Adipocyte (in vitro differentiated cells): ENCODE results near the gene HOXB9.
A peak's percentile ranks its signal among the peaks of the same experiment; 100 is the strongest.

Source experiments
- DNase-seq: peaks from one replicate; pipeline ENCODE4 v3.0.0-alpha.2; 2015; ENCODE audit warnings: low read depth
- H3K27me3 ChIP-seq: replicated peaks from 2 replicates; pipeline ENCODE4 v1.7.0; 2013; ENCODE audit warnings: mild to moderate bottlenecking, low read length, moderate library complexity; ENCODE audit not compliant: control insufficient read depth, insufficient read depth
- H3K36me3 ChIP-seq: 2 replicates; pipeline ENCODE4 v1.7.0; 2013; ENCODE audit warnings: low read length, mild to moderate bottlenecking, moderate library complexity; ENCODE audit not compliant: control insufficient read depth, insufficient read depth, severe bottlenecking
- H3K4me1 ChIP-seq: 2 replicates; pipeline ENCODE4 v1.7.0; 2013; ENCODE audit warnings: mild to moderate bottlenecking, low read length, moderate library complexity; ENCODE audit not compliant: control insufficient read depth, insufficient read depth
- H3K4me3 ChIP-seq: 2 replicates; pipeline ENCODE4 v1.7.0; 2013; ENCODE audit warnings: mild to moderate bottlenecking, low read length, moderate library complexity
- H3K9ac ChIP-seq: 2 replicates; pipeline ENCODE4 v1.7.0; 2013; ENCODE audit warnings: mild to moderate bottlenecking, low read length, moderate library complexity
- H3K9me3 ChIP-seq: 2 replicates; pipeline ENCODE4 v1.7.0; 2013; ENCODE audit warnings: mild to moderate bottlenecking, low read length, moderate library complexity; ENCODE audit not compliant: control insufficient read depth

Gene HOXB9

DNA sequence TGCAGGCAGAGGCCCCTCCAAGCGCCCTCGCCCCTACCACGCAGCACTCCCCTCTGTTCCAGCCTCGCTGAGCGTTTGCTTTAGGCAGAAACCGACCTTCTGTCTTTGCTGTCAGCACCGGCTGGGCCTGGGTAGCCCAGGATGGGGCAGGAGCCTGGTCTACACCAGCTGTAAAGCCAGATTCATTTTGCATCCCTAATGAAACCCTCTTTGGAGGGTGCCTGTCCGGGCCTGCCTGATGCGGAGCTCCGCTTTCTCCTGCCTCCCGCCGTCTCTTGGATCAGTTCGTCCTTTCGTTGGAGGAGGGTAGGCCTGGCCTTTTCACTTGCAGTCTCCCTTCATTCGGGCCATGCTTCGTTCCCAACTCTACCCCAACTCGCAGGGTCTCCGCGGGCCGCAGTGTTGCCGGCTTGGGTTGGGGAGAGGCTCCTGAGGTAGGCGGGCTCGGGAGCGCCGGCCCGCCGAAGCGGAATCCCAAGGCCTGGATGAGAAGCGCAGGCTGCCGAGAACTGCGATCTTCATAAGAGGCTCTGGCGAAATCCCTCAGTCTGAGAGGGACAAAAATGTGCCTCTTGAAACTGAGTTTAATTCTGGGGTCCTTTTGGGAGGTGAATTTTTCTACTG, 6.2 kb downstream of the HOXB9 start:
- Histone ChIP-seq H3K36me3 (no peaks in the 10 kb centered on the region), H3K9me3 (no peaks in the 10 kb centered on the region), H3K9ac (no peak overlapping the region), H3K4me3 (no peak overlapping the region), H3K27me3 (peaks cover 85% of the 10 kb centered on the region), H3K4me1 (peaks cover 9% of the 10 kb centered on the region)
- DNase-seq: no peak

DNA sequence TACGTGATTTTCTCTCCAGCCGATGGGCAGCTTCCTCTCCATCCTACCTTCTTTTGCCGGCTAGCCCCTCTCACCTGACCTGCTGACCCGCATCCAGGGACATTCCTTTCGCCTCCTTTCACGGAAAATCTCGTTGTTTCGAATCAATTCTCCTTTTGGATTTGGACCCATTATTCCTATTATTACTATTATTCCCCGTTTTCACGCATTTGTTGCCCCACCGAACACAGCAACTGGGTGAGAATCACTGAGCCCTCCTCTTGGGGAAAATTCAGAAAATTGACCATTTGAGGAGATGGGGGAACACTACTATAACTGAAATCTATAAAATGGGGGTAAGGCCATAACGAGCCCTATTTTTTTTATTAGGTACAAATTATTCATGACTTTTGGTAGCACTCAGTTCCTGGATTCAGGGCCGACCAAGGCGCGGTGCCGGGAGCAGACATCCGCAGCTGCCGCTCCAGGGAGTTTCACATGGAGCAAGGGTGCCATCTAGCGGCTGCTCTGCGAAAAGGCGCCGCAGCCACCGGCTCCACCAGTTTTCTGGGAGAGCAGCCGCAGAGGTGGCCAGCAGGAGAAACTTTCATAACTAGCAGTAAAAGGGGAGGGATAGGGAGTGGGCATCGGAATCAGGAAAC, 7.8 kb downstream of the HOXB9 start:
- DNase-seq: peak; percentile 92
- Histone ChIP-seq H3K4me3 (peak overlapping the region; percentile 80), H3K27me3 (peaks cover 70% of the 10 kb centered on the region), H3K36me3 (no peaks in the 10 kb centered on the region), H3K9ac (no peak overlapping the region), H3K9me3 (no peaks in the 10 kb centered on the region), H3K4me1 (peaks cover 9% of the 10 kb centered on the region)

DNA sequence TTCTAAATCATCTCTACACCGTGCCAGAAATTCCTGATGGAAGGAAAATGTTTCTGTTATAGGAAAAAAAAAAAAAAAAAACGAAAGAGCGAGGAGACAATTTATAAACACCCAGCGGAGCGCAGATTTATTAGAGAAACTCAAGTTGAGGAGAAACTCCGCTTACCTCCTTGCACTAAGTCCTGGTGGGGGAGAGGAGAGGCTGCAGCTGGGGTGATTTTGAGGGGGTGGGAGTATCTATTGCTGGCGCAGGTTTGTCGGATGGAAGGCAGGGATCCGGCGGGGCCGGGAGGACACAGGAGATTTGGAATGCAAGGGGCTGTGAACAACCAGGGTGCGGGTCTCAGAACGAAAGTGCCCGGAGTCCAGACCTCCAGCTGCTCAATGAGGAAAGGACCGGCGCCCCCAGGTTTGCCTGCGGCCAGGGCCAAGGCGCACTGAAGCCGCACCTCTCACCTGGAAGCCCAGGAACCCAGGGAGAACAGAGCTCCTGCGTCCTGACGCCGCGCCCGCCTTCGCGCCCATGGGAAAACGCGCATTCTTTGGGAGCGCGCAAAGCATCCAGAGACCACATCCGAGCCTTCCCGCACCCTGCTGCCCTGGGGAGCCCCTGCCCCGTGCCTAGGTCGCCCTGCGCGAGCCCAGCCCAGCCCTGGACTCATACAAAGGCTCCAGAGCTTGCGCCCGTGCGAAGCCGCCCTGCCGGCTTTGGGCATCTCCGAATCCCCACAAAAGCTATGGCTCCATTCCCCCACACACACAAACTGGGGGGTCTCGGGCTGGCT, 8.5 kb downstream of the HOXB9 start:
- Histone ChIP-seq H3K27me3 (peaks cover 63% of the 10 kb centered on the region), H3K9me3 (no peaks in the 10 kb centered on the region), H3K36me3 (no peaks in the 10 kb centered on the region), H3K4me3 (peak overlapping the region; percentile 51), H3K9ac (no peak overlapping the region), H3K4me1 (peaks cover 9% of the 10 kb centered on the region)
- no peak for DNase-seq

DNA sequence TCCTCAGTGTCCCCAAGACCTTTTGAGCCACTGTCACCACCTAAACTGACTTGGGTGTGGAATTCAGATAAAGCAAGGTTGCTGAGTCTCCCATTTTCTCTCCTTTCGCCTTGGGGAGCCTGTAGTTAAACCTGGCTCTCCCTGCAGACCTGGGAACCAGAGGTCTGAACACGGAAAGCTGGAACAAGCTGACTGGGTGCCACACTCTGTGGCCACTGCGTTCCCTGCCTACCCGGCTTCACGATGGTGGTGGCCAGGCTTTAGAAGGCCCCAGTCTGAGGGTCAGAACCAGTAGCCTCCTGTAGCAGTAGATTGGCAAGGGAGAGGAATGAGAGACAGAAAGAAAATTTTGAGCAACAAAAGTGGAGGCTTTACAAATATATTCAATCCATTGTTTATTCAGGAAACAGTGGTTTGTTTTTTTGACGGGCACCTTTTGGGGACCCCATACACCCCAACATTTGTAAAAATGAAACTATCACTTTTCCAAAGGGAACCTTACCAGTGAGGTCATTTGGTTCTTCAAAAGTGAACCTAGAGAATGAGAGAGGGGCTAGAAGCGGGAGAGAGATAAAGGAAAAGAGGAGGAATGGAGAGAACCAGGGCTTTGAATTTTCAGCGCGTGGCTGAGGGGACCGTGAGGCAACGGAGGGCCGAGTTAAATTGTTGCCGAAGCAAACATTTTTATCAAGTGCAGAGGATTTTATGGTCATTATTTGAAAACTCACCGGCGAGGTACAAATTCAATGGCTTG, 9.3 kb downstream of the HOXB9 start:
- H3K4me3 ChIP-seq: no peak overlapping the region
- no peaks in the 10 kb centered on the region for H3K36me3 ChIP-seq
- DNase-seq: no peak
- no peaks in the 10 kb centered on the region for H3K9me3 ChIP-seq
- H3K9ac ChIP-seq: no peak overlapping the region
- H3K27me3 ChIP-seq: peaks cover 55% of the 10 kb centered on the region
- H3K4me1 ChIP-seq: peaks cover 9% of the 10 kb centered on the region

DNA sequence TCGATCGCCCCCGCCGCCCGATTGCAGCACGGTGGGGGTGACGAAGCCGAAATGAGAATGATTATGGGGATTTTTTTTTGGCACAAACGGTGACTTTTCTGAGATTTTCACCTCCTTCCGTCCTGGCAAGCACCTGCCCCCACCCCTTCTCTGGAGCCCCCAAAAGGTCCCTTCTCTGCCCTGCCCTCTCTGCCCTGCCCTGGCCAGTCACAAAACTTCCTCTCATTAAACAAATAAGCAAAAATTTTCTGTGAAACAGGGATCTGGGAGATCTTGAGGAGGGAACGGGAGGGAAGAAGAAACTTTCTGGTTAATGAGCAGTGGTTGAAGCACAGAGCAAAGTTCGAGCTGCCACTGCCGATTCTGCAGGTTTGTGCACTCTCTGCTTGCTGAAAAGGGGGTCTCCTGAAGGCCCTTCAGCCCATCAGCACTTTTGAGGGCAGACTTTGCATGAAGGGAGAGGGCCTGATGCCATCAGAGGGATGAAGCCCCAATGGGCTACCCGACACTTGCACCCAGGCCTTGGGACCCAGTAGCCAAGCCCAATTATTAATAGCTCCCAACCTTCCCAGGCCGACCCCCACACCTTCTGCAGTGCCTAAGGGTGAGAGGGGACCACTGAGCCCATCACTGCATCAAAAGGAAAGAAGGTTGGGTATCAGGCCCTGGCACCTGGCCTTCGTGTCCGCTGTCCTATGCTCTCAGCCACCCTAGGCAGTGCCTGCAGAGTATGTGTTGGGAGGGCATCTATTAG, 10.0 kb downstream of the HOXB9 start:
- Histone ChIP-seq H3K9me3 (no peaks in the 10 kb centered on the region), H3K4me3 (no peak overlapping the region), H3K36me3 (no peaks in the 10 kb centered on the region), H3K9ac (no peak overlapping the region), H3K27me3 (peaks cover 47% of the 10 kb centered on the region), H3K4me1 (peaks cover 12% of the 10 kb centered on the region)
- no peak for DNase-seq

DNA sequence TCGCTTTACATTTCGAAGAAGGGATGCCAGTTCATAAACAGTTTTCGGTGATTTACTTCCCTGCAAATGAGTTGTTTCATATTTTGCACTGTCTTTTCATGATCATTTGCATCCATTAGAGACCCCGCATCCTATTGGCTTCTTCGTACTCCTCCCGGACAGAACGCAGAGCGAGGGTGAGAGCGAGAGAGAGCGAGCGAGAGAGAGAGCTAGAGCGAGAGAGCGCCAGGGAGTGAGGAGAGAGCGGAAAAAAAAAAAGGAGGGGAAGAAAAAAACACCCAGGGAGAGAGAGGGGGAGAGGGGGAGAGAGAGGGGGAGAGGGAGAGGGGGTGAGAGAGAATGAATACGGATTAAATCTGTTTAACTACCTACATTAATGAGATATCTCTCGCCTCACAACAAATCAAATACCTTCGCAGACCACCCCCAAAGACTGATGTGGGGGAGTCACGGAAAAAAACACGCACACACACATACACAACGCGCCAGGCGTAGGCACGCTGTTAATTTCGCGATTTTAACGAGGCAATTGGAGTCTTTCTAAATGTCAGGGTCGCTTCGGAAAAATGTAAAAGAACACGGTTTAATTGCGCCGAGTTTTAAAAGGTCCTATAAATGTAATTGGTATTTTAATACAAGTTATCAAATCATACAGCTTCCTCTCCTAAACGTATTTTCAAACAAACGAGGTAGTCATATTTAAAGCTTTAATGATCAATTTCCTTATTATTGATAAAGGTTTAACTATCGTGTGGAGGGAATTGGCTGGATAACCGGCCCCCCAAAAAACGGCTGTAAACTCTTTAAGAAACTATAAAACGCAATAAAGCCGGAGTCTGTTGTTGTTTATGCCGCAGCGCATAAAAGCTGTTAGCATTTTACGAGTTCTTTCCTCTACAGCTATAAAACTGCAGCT, 10.9 kb downstream of the HOXB9 start, which contains the start of gene HOXB8:
Gene HOXB8, minus strand, starts transcription at position 246 of the 916 bp plus-strand sequence. CDS start 588 bp downstream, outside the sequence.
- H3K4me3 ChIP-seq: peak within 1 kb of the TSS; percentile 75
- no peak for DNase-seq
- no peaks in the 10 kb centered on the region for H3K9me3 ChIP-seq
- H3K9ac ChIP-seq: peak within 1 kb of the TSS; percentile 85
- peaks cover 40% of the 10 kb centered on the region for H3K27me3 ChIP-seq
- H3K36me3 ChIP-seq: no peaks in the 10 kb centered on the region
- peaks cover 12% of the 10 kb centered on the region for H3K4me1 ChIP-seq

DNA sequence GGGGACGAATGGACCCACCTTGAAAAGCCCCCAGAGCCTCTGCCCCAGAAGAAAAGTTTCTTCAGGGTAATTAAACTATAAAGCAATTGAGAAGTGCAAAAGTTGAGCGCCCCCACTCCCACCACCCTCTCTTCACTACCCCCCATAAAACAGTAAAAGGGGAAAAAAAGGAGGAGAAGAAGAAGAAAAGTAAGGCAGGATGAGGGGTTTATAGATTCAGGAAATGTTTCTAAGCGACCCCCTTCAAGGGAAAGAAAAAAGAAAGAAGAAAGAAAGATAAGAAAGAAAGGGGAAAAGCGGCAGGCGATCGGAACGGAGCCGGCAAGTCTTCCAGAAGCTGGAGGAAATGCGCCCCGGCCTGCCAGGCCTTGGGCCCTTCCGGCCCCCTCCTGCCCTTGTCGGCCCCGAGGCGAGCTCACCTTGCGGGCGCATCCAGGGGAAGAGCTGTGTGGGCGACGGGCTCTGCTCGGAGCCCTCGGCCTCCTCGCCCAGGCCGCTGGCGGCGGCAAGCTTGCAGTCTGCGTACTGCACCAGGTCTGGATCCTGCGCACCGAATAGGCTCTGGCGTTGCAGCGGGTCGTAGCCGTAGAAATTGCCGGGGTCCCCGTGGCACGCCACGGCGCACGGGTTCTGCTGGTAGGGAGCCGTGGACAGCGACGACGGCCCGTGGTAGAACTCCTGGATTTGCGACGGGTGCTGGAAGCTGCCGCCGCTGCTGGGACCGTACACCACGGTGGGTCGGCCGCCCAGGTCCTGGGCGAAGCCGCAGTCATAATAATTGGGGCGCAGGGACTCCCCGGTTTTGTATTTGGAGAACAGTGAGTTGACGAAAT, 12.1 kb downstream of the HOXB9 start:
- Histone ChIP-seq H3K27me3 (peaks cover 30% of the 10 kb centered on the region), H3K9me3 (no peaks in the 10 kb centered on the region), H3K9ac (peak overlapping the region; percentile 85), H3K4me1 (peaks cover 22% of the 10 kb centered on the region), H3K36me3 (no peaks in the 10 kb centered on the region), H3K4me3 (peak overlapping the region; percentile 75)
- no peak for DNase-seq

DNA sequence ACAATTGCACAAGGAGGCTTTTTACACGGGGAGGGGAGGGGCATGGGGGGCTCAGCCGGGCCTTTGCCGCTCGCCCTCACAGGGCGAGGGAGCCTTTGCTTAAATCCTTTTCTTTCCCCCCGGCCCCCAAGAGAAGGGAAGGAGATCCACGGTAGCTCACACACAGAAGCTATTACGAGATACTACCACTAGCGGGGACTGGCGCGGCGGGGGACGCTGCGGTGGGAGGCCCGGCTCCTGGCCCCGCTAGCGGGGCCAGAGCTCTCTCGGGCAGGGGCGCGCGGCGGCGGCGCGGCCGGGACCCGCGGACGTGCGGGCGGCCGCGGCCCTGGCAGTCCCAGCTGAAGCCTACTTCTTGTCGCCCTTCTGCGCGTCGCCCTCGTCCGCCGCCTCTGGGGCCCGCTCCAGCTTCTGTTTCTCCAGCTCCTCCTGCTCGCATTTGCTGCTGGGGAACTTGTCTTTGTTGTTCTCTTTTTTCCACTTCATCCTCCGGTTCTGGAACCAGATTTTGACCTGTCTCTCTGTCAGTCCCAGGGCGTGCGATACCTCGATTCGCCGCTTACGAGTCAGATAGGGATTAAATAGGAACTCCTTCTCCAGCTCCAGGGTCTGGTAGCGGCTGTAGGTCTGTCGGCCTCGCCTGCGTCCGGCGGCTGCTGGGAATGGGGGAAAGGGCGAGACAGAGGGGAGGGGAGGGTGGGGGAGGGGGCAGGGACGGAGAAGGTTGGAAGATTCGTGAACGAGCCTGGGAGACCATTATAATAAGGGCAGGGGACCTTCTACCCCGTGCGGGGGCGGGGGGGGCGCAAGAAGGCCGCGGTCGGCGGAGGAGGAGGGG, 13.1 kb downstream of the HOXB9 start:
- Histone ChIP-seq H3K4me3 (peak overlapping the region; percentile 86), H3K9ac (peak overlapping the region; percentile 94), H3K9me3 (no peaks in the 10 kb centered on the region), H3K36me3 (no peaks in the 10 kb centered on the region), H3K4me1 (peaks cover 22% of the 10 kb centered on the region), H3K27me3 (peaks cover 27% of the 10 kb centered on the region)
- DNase-seq: no peak

DNA sequence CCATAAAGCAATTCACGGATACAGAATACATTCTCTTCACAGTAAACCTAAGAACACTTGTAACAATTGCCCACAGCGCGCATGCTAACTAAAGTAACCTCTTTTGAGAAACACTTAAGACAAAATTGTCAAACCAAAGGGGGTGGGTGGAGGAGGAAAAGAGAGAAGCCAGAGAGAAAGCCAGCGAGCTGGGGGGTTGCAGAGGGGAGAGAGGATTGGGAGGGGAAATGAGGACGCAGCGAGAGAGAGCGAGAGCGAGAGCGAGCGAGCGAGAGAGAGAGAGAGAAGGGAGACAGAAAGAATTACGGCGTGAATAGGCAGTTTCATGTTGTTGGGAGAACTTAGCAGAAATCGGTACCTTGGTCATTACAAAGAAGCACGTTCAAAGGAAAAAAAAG, 13.7 kb downstream of the HOXB9 start:
- no peaks in the 10 kb centered on the region for H3K9me3 ChIP-seq
- peak overlapping the region; percentile 86 for H3K4me3 ChIP-seq
- H3K36me3 ChIP-seq: no peaks in the 10 kb centered on the region
- H3K27me3 ChIP-seq: peaks cover 21% of the 10 kb centered on the region
- DNase-seq: no peak
- H3K9ac ChIP-seq: peak overlapping the region; percentile 94
- peaks cover 18% of the 10 kb centered on the region for H3K4me1 ChIP-seq
